PC-3 (cell line): ENCODE measurements around the gene TMEFF1. TPM values are rescaled to one million over a fixed set of nuclear protein-coding genes. Genes with fewer than 3 reads are reported as not detected.
A peak's percentile ranks its signal among the peaks of the same experiment; 100 is the strongest.
"Not testable (repeated sequence)": the region's sequence is repeated elsewhere in the genome, so short reads cannot be mapped to it uniquely, and the experiment has no call there.

ENCODE experiments used
- ATAC-seq: fragments of 200-7000 bp; cut with Tn5 transposase; 2 replicates; pipeline ENCODE4 v1.9.1; 2020; ENCODE audit warnings: mild to moderate bottlenecking, moderate library complexity
- BruUV-seq: library from RNA; stranded (reverse); fragments of 400-500 nt; replicated peaks from 2 replicates; lab custom pipeline; 2021; lab: Mats Ljungman, UMichigan
- CTCF ChIA-PET: fragments of 300-600 bp; sonication (Branson Sonifier 250); formaldehyde crosslinking; loops from one replicate; lab custom pipeline; 2022; ENCODE audit warnings: antibody characterized with exemption; lab: Charles Lee
- POLR2A ChIA-PET: fragments of 300-600 bp; sonication (Branson Sonifier 250); formaldehyde crosslinking; loops from one replicate; lab custom pipeline; 2022; ENCODE audit warnings: antibody characterized with exemption; ENCODE audit not compliant: unreplicated experiment; lab: Charles Lee
- DNase-seq: peaks from one replicate; pipeline ENCODE4 v3.0.0-alpha.2; 2015
- H2AFZ ChIP-seq: fragments of 300-600 bp; sonication (generic); 2 replicates; pipeline ENCODE4 v1.6.0; 2016; ENCODE audit warnings: antibody characterized with exemption, low read length
- H3F3A ChIP-seq: fragments of 300-600 bp; sonication (generic); one replicate; pipeline ENCODE4 v1.6.0; 2017; ENCODE audit warnings: antibody characterized with exemption, low read length, control low read depth, mild to moderate bottlenecking; ENCODE audit not compliant: unreplicated experiment
- H3K27ac ChIP-seq: fragments of 300-600 bp; sonication (generic); 2 replicates; pipeline ENCODE4 v1.5.1; 2016; ENCODE audit warnings: mild to moderate bottlenecking, low read length
- H3K27me3 ChIP-seq: fragments of 300-600 bp; sonication (generic); 2 replicates; pipeline ENCODE4 v1.6.1; 2016; ENCODE audit warnings: low read length, mixed read lengths
- H3K36me3 ChIP-seq: fragments of 300-600 bp; sonication (generic); 2 replicates; pipeline ENCODE4 v1.6.1; 2016; ENCODE audit warnings: low read depth, mixed run types, low read length, mixed read lengths
- H3K4me1 ChIP-seq: fragments of 300-600 bp; sonication (generic); 2 replicates; pipeline ENCODE4 v1.5.1; 2016; ENCODE audit warnings: low read length; ENCODE audit not compliant: insufficient read depth
- H3K4me2 ChIP-seq: fragments of 300-600 bp; sonication (generic); 2 replicates; pipeline ENCODE4 v1.6.0; 2016; ENCODE audit warnings: low read length
- H3K4me3 ChIP-seq: fragments of 300-600 bp; sonication (generic); 2 replicates; pipeline ENCODE4 v1.5.1; 2016; ENCODE audit warnings: mild to moderate bottlenecking, low read length, mixed read lengths
- H3K79me2 ChIP-seq: fragments of 300-600 bp; sonication (generic); 2 replicates; pipeline ENCODE4 v1.6.1; 2017; ENCODE audit warnings: low read length, mixed read lengths
- H3K9ac ChIP-seq: fragments of 300-600 bp; sonication (generic); 2 replicates; pipeline ENCODE4 v1.6.0; 2016; ENCODE audit warnings: mild to moderate bottlenecking, low read length
- H3K9me2 ChIP-seq: fragments of 300-600 bp; sonication (generic); replicated peaks from 2 replicates; pipeline ENCODE4 v1.6.1; 2016; ENCODE audit warnings: mixed run types, low read length, mixed read lengths
- H3K9me3 ChIP-seq: fragments of 300-600 bp; sonication (generic); 2 replicates; pipeline ENCODE4 v1.6.1; 2016; ENCODE audit warnings: low read length, mixed read lengths
- H4K20me1 ChIP-seq: fragments of 300-600 bp; sonication (generic); 2 replicates; pipeline ENCODE4 v1.6.1; 2016; ENCODE audit warnings: low read length, mixed read lengths
- EZH2 ChIP-seq: fragments of 300-600 bp; sonication (generic); IDR thresholded peaks from one replicate; pipeline ENCODE4 v1.6.1; 2017; ENCODE audit warnings: antibody characterized with exemption, mild to moderate bottlenecking, low read length; ENCODE audit not compliant: unreplicated experiment
- EZH2phosphoT487 ChIP-seq: fragments of 300-600 bp; sonication (generic); IDR thresholded peaks from 2 replicates; pipeline ENCODE4 v1.6.1; 2018; ENCODE audit warnings: mild to moderate bottlenecking, antibody characterized with exemption, low read length, borderline replicate concordance
- intact Hi-C: fragments of 100-400 bp; cut with micrococcal nuclease; formaldehyde crosslinking; loops from 2 replicates; pipeline ENCODE4 v1.9.0; 2023
- total RNA-seq: library from RNA; depleted of rRNA; stranded (reverse); fragments of >200 nt; gene quantifications from 2 replicates; pipeline ENCODE4 v1.2.3, GENCODE V29; 2014
- TF ChIP-seq, protein P1 (sequence below): fragments of 300-600 bp; sonication (generic); conservative IDR thresholded peaks from 2 replicates; pipeline ENCODE4 v1.5.1; 2017; ENCODE audit warnings: antibody characterized with exemption, low read depth, mild to moderate bottlenecking, low read length

The TMEFF1 gene
- total RNA-seq, 1 experiment from 2014 or later, result not detected

- Histone ChIP-seq H3K9ac (no peak overlapping the region), H3K4me1 (no peaks in the 10 kb centered on the region), H3K9me3 (no peaks in the 10 kb centered on the region), H3K4me2 (no peak overlapping the region), H3F3A (no peaks in the 10 kb centered on the region), H3K4me3 (no peak overlapping the region), H3K36me3 (no peaks in the 10 kb centered on the region; the same call in 1 of the 2 replicates), H3K27ac (no peak overlapping the region), H4K20me1 (peaks cover 7% of the 10 kb centered on the region; the same call in 1 of the 2 replicates), H3K79me2 (peaks cover 73% of the 10 kb centered on the region), H2AFZ (no peak overlapping the region), H3K9me2 (no peaks in the 10 kb centered on the region), H3K27me3 (no peaks in the 10 kb centered on the region)
- POLR2A ChIA-PET, result no interaction called here
- CTCF ChIA-PET, result interaction anchor here (1.0 kb wide), 1 partner anchor 9 kb away, joined by 3 read pairs; no protein-coding TSS in a partner anchor
- TF ChIP-seq, protein P1, sequence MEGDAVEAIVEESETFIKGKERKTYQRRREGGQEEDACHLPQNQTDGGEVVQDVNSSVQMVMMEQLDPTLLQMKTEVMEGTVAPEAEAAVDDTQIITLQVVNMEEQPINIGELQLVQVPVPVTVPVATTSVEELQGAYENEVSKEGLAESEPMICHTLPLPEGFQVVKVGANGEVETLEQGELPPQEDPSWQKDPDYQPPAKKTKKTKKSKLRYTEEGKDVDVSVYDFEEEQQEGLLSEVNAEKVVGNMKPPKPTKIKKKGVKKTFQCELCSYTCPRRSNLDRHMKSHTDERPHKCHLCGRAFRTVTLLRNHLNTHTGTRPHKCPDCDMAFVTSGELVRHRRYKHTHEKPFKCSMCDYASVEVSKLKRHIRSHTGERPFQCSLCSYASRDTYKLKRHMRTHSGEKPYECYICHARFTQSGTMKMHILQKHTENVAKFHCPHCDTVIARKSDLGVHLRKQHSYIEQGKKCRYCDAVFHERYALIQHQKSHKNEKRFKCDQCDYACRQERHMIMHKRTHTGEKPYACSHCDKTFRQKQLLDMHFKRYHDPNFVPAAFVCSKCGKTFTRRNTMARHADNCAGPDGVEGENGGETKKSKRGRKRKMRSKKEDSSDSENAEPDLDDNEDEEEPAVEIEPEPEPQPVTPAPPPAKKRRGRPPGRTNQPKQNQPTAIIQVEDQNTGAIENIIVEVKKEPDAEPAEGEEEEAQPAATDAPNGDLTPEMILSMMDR, result peak; percentile 87
- no peak for TF ChIP-seq EZH2
- no peak for TF ChIP-seq EZH2phosphoT487
- ATAC-seq, result peak; percentile 65
- intact Hi-C loops, result no loop called here
- no TSS peak for BruUV-seq
- peak; percentile 85 for DNase-seq
These were observed 34.8 kb upstream of the TMEFF1 start for GRCh38 chr9:100437860-100438805.

DNA sequence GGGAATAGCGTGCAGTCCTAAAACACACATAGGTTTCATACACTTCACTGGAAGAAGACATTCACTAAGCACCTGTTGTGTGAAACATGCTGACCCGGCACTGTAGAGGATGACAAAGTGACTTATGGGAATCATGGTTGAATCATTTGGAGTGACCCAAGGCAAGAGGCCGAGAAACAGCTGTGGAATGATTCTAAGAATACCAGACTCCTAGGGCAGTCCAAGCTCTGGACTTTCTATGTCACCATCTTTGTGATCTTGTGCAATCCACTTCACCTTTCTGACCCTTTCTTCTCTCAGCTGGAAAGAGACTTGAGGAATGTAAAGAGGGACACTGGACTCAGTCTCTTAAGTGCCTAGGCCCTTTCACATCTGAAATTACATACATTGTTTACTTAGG, 32.9 kb upstream of the TMEFF1 start:
- H3K9ac ChIP-seq, result no peak overlapping the region
- no peak for ATAC-seq
- no peak overlapping the region for H3K4me3 ChIP-seq
- no peak for DNase-seq
- H3K4me2 ChIP-seq, result no peak overlapping the region
- no peaks in the 10 kb centered on the region for H3K4me1 ChIP-seq
- no peak overlapping the region for H3K27ac ChIP-seq
- no peaks in the 10 kb centered on the region for H3K27me3 ChIP-seq
- ChIA-PET POLR2A (no interaction called here), CTCF (no interaction called here)
- peaks cover 7% of the 10 kb centered on the region; the same call in 1 of the 2 replicates for H4K20me1 ChIP-seq
- no TSS peak for BruUV-seq
- intact Hi-C loops, result no loop called here
- TF ChIP-seq EZH2phosphoT487, result no peak
- TF ChIP-seq EZH2, result no peak
- TF ChIP-seq, protein P1, result no peak
- no peak overlapping the region for H2AFZ ChIP-seq
- H3F3A ChIP-seq, result no peaks in the 10 kb centered on the region
- peaks cover 62% of the 10 kb centered on the region for H3K79me2 ChIP-seq
- no peaks in the 10 kb centered on the region for H3K9me2 ChIP-seq
- H3K36me3 ChIP-seq, result peaks cover 3% of the 10 kb centered on the region; the same call in 1 of the 2 replicates
- no peaks in the 10 kb centered on the region for H3K9me3 ChIP-seq

GRCh38 chr9:100440487-100440886, 32.5 kb upstream of the TMEFF1 start:
- POLR2A ChIA-PET, result interaction anchor here (0.7 kb wide), 1 partner anchor 13 kb away, joined by 15 read pairs; no protein-coding TSS in a partner anchor
- intact Hi-C loops, H3K4me2 ChIP-seq, H4K20me1 ChIP-seq, H3K9me2 ChIP-seq, ATAC-seq, H3K27ac ChIP-seq, CTCF ChIA-PET, H2AFZ ChIP-seq, H3K27me3 ChIP-seq, H3K4me3 ChIP-seq, BruUV-seq, H3K9ac ChIP-seq, H3K9me3 ChIP-seq, H3K4me1 ChIP-seq, H3F3A ChIP-seq, DNase-seq, H3K36me3 ChIP-seq: not testable (repeated sequence)
- H3K79me2 ChIP-seq, result peaks cover 58% of the 10 kb centered on the region
